SKM-1 (cell line): ENCODE measurements around the gene SHBG.

ENCODE experiments used
- DNase-seq: peaks from one replicate; lab custom pipeline; 2025; ENCODE audit not compliant: unreplicated experiment; lab: John Stamatoyannopoulos, UW

The SHBG gene

DNA sequence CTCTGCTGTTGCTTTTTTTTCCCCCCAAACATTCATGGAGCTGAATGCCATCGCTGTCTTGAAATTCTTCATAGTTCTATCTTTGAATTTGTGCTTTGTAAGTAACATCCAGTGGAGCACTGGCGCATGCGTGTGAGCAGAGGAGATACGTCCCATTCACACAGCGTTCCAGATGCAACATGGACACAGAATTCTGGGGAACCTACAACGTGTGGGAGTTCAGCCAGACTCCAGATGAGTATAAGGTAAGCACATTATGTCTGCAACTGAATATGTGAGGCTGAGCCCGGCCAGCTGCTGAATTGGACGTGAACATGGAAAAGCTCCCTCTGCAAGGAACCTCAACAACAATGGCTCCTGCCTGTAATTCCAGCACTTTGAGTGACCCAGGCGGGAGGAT lies 16.5 kb downstream of the SHBG start:
- no peak for DNase-seq

DNA sequence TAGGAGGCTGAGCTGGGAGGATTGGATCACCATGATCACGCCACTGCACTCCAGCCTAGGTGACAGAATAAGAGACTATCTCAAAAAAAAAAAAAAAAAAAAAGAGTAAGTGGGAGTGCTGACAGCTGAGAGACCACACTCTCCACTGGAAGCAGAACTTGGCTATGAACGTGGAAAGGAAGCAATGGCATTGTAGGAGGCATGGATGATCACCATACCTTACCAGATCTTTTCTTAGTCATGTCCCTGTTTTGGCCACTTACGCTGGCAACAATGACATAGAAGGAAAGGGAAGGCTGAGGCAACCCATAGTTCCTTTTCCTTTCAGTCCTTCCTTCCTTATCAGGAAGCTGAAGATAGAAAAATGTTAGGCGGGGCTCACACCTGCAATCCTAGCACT lies 17.1 kb downstream of the SHBG start:
- no peak for DNase-seq

DNA sequence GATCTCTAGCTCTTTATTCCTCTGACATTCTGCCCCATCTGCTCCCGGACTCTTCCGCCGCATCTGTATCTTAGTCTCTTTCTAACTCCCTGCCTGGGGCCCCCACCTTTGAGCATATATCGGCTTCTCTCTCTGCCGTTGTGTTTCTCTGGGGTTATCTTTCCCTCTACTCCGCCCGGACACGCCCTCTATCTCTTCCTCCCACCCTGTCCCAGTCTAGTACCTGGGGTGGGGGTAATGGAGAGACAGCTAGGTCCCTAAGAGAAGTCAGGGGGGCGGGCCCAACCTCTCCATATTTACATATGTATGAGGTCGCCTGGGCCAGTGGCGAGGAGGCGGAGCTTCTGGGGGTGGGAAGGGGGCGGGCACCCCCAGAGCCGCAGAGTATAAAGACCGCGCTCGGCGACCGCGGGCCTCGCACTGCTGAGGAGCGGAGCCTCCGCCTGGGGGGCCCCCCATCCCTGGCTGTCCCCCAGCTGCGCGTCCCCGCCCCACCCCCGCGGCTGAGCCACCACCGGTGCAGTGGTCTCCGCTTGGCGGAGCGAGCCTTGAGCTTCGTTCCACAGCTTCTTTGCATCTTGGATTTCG lies 20.7 kb downstream of the SHBG start, which contains the start of gene ATP1B2:
Gene ATP1B2 (plus strand): TSS at position 418 of the 588 bp plus-strand sequence. CDS start 593 bp downstream, outside the sequence.
- no peak for DNase-seq

DNA sequence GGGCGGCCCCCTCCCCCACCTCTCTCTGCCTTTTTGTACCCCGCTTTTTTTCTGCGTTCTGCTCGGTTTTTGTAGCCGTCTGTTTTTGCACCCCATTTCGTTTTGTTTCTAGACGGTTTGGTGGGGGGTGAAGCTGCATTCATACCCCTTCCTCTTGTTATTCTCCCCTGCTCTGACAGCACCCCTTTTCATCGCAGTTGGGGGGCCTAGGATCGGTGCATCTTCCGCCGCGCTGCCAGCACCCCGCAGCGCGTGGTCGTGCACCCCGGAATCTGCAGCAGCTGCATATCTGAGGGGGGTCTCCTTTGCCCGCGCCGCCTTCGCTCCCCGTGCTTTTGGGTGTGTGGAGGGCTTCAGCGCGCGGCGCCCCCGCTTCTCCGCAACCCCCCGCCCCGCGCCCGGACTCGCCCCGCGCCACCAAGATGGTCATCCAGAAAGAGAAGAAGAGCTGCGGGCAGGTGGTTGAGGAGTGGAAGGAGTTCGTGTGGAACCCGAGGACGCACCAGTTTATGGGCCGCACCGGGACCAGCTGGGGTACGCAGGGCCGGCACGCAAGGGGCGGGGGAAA lies 21.2 kb downstream of the SHBG start:
- no peak for DNase-seq

DNA sequence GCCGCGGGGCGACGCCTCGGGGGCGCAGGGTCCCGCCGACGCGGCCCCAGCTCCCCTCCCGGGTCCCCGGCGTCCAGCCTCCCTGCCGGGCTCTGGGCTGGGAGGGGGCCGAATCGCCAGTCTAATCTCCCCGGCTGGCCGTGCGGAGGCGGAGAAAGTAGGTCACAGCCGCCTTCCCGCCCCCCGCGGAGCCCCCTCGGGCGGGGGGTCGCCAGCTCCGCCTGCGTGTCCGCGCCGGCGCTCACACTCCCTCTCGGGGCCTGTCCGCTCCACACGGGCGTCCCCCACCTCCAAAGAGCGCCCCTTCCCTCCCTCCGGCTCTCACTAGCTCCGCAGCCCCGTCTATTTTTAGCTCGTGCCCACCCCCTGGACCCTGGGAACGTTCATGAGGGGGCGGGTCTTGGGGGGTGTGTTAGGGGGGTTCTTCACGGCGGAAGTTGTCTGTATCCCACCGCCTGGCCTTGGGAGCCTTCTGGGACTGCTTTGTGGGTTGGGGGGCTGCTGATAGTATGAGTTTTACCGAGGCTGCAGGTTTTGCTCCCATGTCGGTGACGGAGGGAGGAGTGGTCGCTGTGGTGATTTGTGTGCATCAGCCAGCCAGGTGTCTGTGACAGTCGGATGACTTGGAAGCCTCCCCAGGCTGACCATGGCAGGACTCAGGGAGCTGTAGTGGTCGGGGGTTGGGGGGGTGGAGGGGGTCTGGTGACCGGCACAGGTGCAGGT lies 21.9 kb downstream of the SHBG start:
- DNase-seq, result no peak

DNA sequence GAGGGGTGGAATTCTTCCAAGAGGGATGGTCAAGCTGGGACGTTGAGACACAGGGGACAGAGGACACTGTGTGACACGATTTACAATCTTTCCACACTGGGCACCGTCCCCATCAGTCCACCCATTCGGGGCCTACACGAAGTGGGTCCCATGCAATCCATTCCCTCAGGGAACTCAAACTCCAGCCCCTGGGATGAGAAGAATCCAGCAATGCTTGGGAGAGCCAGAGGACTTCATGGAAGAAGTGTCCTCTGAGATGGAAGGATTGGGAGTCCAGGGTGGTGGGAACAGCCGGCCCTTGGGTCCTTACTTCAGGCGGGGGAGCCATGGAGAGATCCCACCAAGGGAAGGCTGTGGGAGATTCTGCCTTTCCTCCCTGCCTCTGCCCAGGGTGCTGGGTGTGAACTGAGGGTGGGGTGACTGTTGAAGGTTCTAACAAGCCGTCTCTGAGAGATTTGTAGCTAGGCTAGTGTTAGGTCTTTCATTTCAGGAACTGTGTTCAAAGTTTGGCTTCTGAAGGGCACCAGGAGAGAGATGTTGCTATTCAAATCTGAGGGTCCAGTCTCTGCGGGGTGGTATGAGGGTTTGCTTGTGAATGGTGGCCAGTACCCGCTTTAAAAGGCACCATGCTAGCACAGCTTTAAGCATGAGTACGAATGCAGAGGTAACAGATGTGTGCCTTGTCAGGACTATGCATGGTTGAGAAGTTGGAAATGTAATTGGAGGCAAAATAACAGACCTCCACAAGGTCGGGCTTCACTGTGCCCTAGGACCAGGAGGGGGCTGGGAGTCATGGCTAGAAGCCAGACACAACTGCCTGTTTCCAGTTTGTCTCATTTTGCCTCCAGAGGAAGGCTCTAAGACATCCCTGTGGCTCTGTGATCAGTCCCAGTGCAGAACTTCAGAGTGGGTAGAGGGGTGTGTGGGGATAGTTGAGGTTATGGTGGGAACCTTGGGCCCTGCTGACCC lies 22.7 kb downstream of the SHBG start:
- no peak for DNase-seq

DNA sequence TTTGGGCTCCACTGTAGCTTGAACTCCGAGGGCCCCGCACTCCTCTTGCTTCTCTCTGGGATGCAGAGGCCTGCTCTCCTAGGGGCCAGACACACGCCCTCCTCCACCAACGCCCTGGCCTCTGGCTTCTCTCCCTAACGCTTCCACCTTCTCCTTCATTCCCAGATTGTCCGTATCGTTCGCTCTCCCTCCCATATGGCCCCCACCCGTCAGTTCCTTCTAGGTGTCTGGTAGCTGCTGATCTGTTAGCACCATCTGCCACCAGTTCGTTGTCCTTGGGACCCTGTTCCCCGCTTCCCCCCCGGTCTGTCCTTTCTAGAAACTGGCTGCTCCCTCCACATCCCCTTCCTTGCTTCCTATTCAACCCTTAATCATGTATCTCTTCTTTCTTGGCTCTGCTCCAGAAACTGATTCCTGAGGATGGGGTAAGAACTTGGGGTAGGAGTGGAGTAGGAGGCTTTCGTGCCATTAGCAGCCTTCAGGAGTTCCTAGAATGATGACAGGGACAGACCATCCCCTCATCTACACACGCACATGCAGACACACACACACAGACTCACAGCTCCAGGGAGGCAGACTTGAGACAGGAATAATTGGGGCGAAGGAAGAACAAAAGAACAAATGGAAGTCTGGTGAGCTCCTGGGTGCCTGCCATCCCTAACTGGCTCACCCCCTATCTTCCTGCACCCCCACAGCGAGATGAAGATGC lies 25.1 kb downstream of the SHBG start:
- DNase-seq, result no peak

DNA sequence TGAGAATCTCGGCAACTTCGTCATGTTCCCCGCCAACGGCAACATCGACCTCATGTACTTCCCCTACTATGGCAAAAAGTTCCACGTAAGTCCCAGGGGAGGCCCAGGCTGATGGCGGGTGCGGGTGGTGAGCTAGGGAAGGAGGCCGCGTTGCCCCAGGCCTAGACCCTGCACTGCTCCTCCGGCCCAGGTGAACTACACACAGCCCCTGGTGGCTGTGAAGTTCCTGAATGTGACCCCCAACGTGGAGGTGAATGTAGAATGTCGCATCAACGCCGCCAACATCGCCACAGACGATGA lies 25.6 kb downstream of the SHBG start:
- no peak for DNase-seq

DNA sequence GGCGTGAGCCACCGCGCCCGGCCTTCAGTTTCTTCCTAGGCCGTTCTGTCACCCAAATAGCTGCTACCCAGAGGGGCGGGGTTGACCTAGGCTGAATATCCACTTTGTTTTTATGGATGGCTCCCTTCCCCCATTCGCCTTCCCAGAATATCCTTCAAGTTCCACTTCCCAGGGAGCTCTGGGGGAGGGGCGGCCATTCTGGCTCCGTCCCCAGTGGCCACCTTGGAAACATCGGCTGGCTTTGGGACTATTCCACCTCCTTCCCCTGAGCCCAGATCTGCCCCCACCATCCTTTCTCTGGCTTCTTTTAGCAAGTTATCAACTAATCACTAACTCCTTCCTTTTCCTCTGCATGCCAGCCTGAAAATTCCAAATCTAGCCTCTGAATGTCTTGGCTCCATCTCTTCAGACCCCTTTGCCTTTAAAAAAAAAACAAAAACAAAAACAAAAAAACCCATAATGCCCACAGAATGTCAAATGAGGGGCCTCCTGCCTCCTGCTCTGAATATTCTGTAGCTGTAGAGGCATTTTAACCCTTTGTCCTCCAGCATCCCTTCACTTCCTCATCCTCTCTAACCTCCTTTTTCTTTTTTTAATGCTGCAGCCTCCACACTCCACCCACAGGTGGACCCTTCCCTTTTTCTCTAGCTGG lies 27.1 kb downstream of the SHBG start:
- no peak for DNase-seq

DNA sequence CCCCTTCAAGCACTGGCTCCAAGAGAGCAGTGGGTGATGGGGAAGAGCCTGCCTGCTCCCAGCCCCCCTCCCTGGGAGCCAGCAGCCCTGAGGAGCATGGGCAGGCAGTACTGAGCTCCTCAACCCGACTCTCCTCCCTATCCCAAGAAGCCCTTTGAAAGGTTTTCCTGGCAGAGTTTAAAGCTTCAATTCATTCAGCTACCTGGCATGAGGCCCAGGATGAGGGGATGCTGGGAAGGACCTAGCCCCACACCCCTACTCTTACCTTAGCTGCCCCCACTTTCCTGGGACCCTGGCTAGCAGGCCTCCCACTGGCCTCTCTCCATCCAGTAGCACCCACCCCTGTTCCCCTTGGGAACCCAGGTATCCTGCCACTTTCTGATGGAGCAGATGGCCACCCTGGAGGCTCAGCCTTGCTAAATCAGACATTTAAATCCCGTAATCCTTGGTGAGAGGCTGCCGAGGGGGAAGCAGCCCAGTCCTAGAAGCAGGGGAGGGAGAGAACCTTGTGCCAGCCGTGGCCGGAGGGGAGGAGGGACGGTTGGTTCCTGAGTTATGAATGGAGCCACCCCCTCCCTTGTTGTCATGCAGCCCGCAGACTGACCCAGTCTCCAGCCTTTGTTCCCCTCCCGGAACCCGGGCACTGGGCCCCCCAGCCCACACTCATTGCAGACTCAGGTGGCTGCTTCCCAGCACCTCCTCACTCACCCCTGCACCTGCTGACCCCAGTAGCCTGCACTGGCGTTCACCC lies 37.9 kb downstream of the SHBG start:
- DNase-seq, result no peak

DNA sequence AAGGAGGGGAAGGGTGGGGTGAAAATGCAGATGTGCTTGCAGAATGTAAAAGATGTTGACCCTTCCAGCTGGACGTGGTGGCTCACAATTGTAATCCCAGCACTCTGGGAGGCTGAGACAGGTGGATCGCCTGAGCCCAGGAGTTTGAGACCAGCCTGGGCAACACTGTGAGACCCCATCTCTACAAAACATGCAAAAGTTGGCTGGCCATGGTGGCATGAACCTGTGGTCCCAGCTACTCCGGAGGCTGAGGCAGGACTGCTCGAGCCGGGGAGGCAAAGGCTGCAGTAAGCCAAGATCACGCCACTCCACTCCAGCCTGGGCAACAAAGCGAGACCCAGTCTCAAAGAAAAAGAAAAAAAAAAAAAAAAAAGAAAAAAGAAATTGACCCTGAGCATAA lies 38.5 kb downstream of the SHBG start:
- no peak for DNase-seq

DNA sequence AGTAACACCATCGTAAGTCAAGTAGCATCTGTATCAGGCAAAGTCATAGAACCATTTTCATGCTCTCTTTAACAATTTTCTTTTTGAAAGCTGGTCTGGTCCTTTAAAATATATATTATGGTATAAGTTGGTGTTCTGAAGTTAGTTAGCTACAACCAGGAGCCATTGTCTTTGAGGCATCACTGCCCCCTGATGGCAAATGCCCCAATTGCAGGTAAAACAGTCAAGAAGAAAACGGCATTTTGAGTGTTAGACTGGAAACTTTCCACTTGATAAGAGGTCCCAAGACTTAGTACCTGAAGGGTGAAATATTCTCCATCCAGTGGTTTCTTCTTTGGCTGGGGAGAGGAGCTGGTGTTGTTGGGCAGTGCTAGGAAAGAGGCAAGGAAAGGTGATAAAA lies 43.3 kb downstream of the SHBG start:
- no peak for DNase-seq

DNA sequence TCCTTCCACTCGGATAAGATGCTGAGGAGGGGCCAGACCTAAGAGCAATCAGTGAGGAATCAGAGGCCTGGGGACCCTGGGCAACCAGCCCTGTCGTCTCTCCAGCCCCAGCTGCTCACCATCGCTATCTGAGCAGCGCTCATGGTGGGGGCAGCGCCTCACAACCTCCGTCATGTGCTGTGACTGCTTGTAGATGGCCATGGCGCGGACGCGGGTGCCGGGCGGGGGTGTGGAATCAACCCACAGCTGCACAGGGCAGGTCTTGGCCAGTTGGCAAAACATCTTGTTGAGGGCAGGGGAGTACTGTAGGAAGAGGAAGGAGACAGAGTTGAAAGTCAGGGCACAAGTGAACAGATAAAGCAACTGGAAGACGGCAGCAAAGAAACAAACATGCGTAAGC lies 45.0 kb downstream of the SHBG start:
- no peak for DNase-seq

DNA sequence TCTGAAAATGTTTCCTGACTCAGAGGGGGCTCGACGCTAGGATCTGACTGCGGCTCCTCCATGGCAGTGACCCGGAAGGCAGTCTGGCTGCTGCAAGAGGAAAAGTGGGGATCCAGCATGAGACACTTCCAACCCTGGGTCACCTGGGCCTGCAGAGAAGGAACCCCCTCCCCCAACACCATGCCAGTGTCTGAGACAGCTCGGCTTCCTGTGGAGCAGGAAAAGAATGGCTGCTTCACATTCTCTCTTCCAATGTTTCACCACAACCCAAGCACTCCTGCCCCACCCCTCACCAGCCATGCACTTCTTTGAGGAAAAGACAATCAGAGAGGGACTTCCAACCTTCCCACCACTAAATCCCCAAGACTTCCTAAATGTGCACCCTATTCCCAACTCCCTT lies 46.6 kb downstream of the SHBG start:
- DNase-seq, result no peak

DNA sequence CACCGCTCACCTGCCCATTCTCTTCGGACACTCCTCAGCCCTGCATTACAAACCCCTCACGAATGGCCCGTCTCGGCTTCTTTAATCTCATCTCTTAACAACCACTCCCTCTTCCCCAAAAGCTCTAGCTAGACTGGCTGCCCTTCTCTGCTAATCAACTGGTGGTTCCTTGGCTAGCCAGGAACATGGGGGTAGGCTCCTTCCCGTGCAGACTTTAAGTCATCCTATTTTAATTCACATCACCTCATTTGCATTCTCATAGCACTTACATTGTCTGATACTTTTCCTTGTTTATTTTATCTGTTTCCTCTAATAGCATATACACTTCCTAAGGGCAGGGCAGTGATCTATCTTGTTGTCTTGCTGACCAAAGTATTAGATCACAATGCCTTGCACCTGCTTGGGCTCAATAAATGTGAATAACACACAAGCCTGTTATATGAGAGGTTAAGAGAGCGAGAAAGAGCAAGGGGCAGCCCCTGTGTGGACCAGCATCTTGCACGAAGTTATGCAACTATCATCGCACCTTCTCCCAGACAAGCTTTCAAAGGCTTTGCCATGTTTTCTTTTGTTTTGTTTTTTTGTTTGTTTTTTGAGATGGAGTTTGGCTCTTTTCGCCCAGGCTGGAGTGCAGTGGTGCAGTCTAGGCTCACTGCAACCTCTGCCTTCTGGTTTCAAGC lies 47.6 kb downstream of the SHBG start:
- DNase-seq, result no peak
